Measurements from ENCODE around the gene GAK. TPM values are rescaled to one million over a fixed set of nuclear protein-coding genes. Genes with fewer than 3 reads are reported as not detected.
"Not testable (repeated sequence)": the region's sequence is repeated elsewhere in the genome, so short reads cannot be mapped to it uniquely, and the experiment has no call there.

GAK gene
- total RNA-seq, 4 donors from 2014 or later: 62.3 to 126 (median 85.4) TPM

DNA sequence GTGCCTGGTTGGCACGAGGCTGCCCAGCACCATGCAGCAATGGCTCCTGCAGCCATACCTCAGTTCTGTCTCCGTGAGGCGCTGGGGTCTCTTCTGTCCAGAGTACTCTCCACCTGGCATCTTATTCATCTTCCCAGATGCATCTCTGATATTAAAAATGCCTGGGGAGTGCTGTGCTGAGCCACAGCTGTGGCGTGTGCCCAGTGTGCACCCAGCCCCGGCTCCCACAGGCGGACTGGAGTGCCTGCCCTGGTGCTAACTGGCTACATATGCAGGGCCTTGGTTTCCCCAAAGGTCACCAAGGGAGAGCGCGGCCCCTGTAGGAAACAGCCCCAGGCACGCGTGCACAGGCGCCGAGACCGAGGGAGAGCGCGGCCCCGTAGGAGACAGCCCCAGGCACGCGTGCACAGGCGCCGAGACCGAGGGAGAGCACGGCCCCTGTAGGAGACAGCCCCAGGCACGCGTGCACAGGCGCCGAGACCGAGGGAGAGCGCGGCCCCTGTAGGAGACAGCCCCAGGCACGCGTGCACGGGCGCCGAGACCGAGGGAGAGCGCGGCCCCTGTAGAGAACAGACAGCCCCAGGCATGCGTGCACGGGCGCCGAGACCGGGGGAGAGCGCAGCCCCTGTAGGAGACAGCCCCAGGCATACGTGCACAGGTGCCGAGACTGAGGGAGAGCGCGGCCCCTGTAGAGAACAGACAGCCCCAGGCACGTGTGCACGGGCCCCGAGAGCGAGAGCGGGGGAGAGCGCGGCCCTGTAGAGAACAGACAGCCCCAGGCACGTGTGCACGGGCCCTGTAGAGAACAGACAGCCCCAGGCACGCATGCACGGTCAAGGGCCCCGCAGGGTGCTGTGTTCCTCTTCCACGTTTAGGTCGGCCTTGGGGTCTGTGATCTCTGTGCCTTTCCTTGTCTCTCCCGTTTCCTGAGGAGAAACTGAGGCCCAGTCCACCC, 14.7 kb upstream of the GAK start:
- no peak for DNase-seq (ENCODE audit: low spot score)
- no peak for ATAC-seq (ENCODE audit: low FRiP score)
- TF ChIP-seq, protein P1, sequence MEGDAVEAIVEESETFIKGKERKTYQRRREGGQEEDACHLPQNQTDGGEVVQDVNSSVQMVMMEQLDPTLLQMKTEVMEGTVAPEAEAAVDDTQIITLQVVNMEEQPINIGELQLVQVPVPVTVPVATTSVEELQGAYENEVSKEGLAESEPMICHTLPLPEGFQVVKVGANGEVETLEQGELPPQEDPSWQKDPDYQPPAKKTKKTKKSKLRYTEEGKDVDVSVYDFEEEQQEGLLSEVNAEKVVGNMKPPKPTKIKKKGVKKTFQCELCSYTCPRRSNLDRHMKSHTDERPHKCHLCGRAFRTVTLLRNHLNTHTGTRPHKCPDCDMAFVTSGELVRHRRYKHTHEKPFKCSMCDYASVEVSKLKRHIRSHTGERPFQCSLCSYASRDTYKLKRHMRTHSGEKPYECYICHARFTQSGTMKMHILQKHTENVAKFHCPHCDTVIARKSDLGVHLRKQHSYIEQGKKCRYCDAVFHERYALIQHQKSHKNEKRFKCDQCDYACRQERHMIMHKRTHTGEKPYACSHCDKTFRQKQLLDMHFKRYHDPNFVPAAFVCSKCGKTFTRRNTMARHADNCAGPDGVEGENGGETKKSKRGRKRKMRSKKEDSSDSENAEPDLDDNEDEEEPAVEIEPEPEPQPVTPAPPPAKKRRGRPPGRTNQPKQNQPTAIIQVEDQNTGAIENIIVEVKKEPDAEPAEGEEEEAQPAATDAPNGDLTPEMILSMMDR (IDR thresholded peaks at IDR 0.05): no peak

DNA sequence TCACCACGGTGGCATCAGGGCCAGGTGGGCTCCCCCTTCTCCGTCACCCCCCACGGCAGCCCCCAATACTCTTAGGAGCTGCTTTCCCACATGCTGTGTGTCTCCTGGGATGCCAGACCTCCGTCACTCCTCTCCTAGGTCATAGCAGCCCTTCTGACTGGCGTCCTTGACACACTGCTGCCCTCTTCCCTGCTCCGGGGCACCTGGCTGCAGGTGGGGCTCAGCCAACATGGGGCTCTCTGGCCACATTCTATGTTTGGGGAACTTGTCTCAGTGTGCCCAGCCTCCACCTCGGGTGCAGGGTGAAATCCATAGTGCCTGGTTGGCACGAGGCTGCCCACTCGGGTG, 14.0 kb upstream of the GAK start:
- DNase-seq (ENCODE audit: low spot score) (no peak), ATAC-seq (ENCODE audit: low FRiP score) (no peak)
- TF ChIP-seq, protein P1 (IDR thresholded peaks at IDR 0.05): no peak

DNA sequence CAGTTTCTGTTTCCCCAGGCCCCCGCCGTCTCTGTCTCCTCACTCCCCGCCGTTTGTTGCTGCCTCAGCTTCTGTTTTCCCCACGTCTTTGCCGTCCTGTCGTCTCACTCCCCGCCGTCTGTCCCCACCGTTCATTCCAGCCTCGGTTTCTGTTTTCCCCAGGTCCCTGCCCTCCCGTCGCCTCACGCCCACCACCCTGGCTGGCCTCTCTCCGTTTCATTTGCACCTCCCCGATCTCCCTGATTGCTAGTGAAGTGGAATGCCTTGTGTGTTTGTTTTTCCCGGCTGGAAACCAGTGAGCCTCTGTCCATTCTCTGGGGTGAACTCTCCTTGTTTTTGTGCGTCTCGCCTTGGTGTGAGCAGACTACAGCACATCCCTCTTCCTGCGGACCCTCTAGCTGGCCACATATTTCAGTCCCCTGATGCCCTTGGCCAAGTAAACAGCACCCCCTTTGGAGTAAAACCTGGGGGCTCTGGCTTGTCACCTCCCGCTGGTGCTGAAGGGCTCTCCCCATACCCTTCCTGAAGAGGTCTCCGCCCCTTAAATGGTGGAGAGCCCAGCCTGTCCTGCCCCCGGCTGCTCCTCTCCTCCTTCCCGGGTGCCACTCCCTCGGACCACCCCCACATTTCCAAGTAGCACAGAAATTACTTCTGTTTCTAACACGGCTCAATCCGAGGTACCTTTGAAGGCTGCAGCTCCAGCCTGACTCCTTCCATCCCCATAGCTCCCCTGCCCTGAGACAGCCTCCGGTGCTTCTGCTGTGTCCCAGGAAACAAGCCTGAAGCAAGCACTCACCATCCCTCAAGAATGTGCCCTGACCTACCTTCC, 13.4 kb upstream of the GAK start:
- TF ChIP-seq, protein P1 (IDR thresholded peaks at IDR 0.05): no peak
- ATAC-seq (ENCODE audit: low FRiP score) (no peak), DNase-seq (ENCODE audit: low spot score) (no peak)

DNA sequence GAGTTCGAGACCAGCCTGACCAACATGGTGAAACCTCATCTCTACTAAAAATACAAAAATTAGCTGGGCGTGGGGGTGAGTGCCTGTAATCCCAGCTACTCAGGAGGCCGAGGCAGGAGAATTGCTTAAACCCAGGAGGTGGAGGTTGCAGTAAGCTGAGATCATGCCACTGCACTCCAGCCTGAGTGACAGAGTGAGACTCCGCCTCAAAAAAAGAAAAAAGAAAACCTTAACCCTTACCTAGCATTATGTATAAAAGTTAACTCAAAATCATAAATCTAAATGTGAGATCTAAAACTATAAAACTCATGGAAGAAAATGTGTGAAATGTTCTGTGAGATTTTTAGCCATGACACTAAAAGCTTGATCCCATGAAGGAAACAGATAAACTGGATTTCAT, 7.4 kb upstream of the GAK start:
- DNase-seq (ENCODE audit: low spot score); ATAC-seq (ENCODE audit: low FRiP score): not testable (repeated sequence)

DNA sequence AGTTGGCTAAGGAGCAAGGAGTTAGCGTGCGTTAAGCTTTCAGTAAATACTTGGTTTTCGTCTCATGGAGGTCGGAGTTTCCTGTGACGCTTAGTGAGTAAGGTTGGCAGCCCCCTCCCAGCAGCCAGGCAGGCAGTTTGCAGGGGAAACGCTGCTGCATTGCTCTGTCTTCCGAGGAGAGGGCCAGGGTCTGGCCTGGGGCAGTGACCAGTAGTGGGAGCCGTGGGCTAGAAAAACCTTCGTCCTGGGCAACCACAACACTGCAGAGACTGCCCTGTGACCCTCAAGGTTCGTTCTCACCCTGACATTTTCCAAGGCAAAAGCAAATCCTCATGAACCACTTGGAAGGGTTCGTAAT, 576 bp upstream of the GAK start:
- TF ChIP-seq, protein P1 (IDR thresholded peaks at IDR 0.05): no peak
- peak; percentile 37 for ATAC-seq (ENCODE audit: low FRiP score)
- no peak for DNase-seq (ENCODE audit: low spot score)

DNA sequence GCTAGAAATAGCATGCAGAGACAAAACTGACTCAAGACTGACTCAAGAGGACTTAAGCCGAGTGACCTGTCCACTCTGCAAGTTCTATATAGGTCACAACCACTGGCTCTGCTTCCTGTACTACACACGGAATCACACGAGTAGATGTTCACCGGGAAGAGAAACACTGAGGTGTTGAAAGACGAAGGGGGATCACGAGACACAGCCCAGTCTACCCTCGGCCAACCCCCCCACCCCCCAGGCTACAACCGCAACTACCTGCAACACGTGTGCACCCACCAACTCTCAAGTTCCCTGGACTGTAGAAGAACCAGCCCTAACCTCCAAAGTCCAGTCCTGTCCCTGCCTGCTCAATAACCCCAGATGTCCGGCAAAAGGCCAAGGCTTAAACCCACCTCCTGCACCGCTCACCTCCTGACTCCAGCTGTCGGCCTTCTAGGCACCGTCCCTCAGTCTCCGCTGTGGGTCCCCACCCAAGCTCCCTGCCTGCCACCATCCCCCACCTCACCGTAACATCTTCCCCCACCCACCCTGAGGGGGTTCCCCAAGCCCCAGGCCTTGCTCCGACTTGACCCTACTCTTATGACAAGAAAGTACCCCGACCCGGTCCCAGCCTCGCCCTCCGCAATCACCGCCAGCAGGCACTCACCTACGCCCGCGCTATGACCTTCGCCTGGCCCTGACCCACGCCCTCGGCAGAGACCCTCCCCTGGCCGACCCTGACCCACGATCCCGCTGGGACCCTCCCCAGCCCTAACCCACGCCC, 739 bp downstream of the GAK start:
- TF ChIP-seq, protein P1 (IDR thresholded peaks at IDR 0.05): no peak
- peak; percentile 11 for ATAC-seq (ENCODE audit: low FRiP score)
- no peak for DNase-seq (ENCODE audit: low spot score)

DNA sequence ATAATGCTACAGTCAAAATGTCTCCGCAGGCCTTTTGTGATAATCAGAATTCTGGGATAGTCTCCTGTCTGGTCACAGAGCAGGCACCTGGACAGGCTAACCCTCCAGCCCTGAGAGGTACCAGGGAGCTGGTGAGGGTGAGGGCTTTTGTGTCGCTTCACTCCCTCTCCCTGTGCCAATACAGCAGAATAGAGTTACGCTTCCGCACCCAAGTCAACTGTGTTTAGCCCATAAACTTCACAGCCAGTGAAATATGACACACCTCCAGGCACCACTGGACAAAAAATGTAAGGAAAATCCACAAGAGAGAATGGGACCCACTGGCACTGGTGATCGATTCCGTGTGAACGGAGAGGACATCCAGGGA, 1.3 kb downstream of the GAK start:
- DNase-seq (ENCODE audit: low spot score): no peak
- ATAC-seq (ENCODE audit: low FRiP score): no peak
- TF ChIP-seq, protein P1 (IDR thresholded peaks at IDR 0.05): no peak
